Left cardiac atrium (tissue), 4 donors: Measurements from ENCODE around the gene JDP2. TPM values are rescaled to one million over a fixed set of nuclear protein-coding genes. Genes with fewer than 3 reads are reported as not detected.
A peak's percentile ranks its signal among the peaks of the same experiment; 100 is the strongest.
"Not testable (repeated sequence)": the region's sequence is repeated elsewhere in the genome, so short reads cannot be mapped to it uniquely, and the experiment has no call there.

ENCODE experiments used
- ATAC-seq, 2 donors: fragments of 200-7000 bp; cut with Tn5 transposase; one replicate each; pipeline ENCODE4 v1.9.1; 2020; ENCODE audit warnings: mild to moderate bottlenecking in 2 of 2, moderate library complexity in 2 of 2
- DNase-seq: peaks from one replicate; pipeline ENCODE4 v3.0.0-alpha.2; 2020
- intact Hi-C, 2 donors: fragments of 100-400 bp; cut with DNase I; formaldehyde crosslinking; loops; one replicate each; pipeline versions ENCODE4 v1.14.1 to v1.15.1; 2022 to 2023
- total RNA-seq, 2 donors: library from RNA; stranded (reverse); fragmentation: NEBNext Ultra II Directional; extraction: Animal tissue kit (Norgen Biotek cat#: 25700); gene quantifications; one replicate each; pipeline ENCODE4 v1.2.1, GENCODE V29; 2021
- donor health status: DM: no; HTN: yes; CAD: no.
- donor health status: DM: no; HTN: yes; CAD: no; lungs with severe emphysema.
- donor health status: DM: yes; HTN: yes; CAD: no.
- donor health status: Dilated cardiomyopathy.

Gene JDP2
- total RNA-seq, 2 donors from 2014 or later: 30.5 to 32.7 TPM

- intact Hi-C loops: loop anchor here in 1 of 2 donors (5.0 kb wide), 1 partner anchor 37 kb away; no protein-coding TSS in a partner anchor
- no peak for DNase-seq
- no peak for ATAC-seq
Observed at GRCh38 chr14:75469164-75469563, 41.3 kb downstream of the JDP2 start.

- no peak for DNase-seq
- intact Hi-C loops: loop anchor here in 1 of 2 donors (5.0 kb wide), 1 partner anchor 37 kb away; no protein-coding TSS in a partner anchor
- no peak for ATAC-seq
Observed at GRCh38 chr14:75469606-75470237, 41.9 kb downstream of the JDP2 start.

GRCh38 chr14:75470238-75470797 is 42.5 kb downstream of the JDP2 start:
- no peak for DNase-seq
- intact Hi-C loops: no loop called here
- ATAC-seq: no peak

GRCh38 chr14:75471059-75471458 is 43.2 kb downstream of the JDP2 start:
- DNase-seq: no peak
- intact Hi-C loops: no loop called here
- ATAC-seq: no peak

GRCh38 chr14:75474127-75474526 is 46.3 kb downstream of the JDP2 start:
- intact Hi-C loops, ATAC-seq, DNase-seq: not testable (repeated sequence)

- intact Hi-C loops: no loop called here
- ATAC-seq (peak in 1 of 2 donors; percentile 82), DNase-seq (no peak)
Observed at GRCh38 chr14:75476274-75476995, 48.6 kb downstream of the JDP2 start.

GRCh38 chr14:75477881-75478280 is 50.1 kb downstream of the JDP2 start:
- no peak for ATAC-seq
- intact Hi-C loops: no loop called here

GRCh38 chr14:75479770-75480600 is 52.2 kb downstream of the JDP2 start:
- ATAC-seq (no peak), DNase-seq (no peak)
- intact Hi-C loops: loop anchor here in 1 of 2 donors (5.0 kb wide), 1 partner anchor 343 kb away; no protein-coding TSS in a partner anchor

More at GRCh38 chr14:75477881-75478280, 50.1 kb downstream of the JDP2 start:
- DNase-seq: no peak

- peak in 1 of 2 donors; percentile 11 for ATAC-seq
- intact Hi-C loops: loop anchor here in 1 of 2 donors (5.0 kb wide), 1 partner anchor 345 kb away; no protein-coding TSS in a partner anchor
- DNase-seq: no peak
Observed at GRCh38 chr14:75482366-75482765, 54.5 kb downstream of the JDP2 start.

- DNase-seq (no peak), ATAC-seq (no peak)
- intact Hi-C loops: loop anchor here (5.0 kb wide), 2 partner anchors 178 to 348 kb away; no protein-coding TSS in a partner anchor
Observed at GRCh38 chr14:75484711-75485429, 57.0 kb downstream of the JDP2 start.

- intact Hi-C loops: loop anchor here in 1 of 2 donors (5.0 kb wide), 1 partner anchor 179 kb away; no protein-coding TSS in a partner anchor
- no peak for DNase-seq
- ATAC-seq: no peak
Observed at GRCh38 chr14:75486318-75486717, 58.5 kb downstream of the JDP2 start.

GRCh38 chr14:75487155-75487671 is 59.4 kb downstream of the JDP2 start:
- DNase-seq: no peak
- intact Hi-C loops: loop anchor here in 1 of 2 donors (5.0 kb wide), 1 partner anchor 180 kb away; no protein-coding TSS in a partner anchor
- ATAC-seq: no peak

- intact Hi-C loops: loop anchor here (1.0 to 5.0 kb wide), 2 partner anchors 182 kb away; no protein-coding TSS in a partner anchor
- ATAC-seq: no peak
- DNase-seq: no peak
Observed at GRCh38 chr14:75489480-75489837, 61.6 kb downstream of the JDP2 start.

GRCh38 chr14:75491376-75491978 is 63.7 kb downstream of the JDP2 start:
- intact Hi-C loops: loop anchor here in 1 of 2 donors (10.0 kb wide), 1 partner anchor 357 kb away; no protein-coding TSS in a partner anchor
- DNase-seq (no peak), ATAC-seq (no peak)

- ATAC-seq (no peak), DNase-seq (no peak)
- intact Hi-C loops: loop anchor here in 1 of 2 donors (10.0 kb wide), 1 partner anchor 358 kb away; no protein-coding TSS in a partner anchor
Observed at GRCh38 chr14:75492832-75493591, 65.2 kb downstream of the JDP2 start.

- intact Hi-C loops: loop anchor here in 1 of 2 donors (10.0 kb wide), 1 partner anchor 359 kb away; no protein-coding TSS in a partner anchor
- DNase-seq: no peak
- no peak for ATAC-seq
Observed at GRCh38 chr14:75493592-75494087, 65.8 kb downstream of the JDP2 start.
